GM23248 (cell line): ENCODE measurements around the gene ENTPD3.

Source experiments
- EZH2 ChIP-seq: fragments of 200-600 bp; sonication (generic); IDR thresholded peaks from 2 replicates; pipeline ENCODE4 v1.6.1; 2018; ENCODE audit warnings: antibody characterized with exemption, mild to moderate bottlenecking; ENCODE audit not compliant: insufficient read depth, poor library complexity, severe bottlenecking
- EZH2phosphoT487 ChIP-seq: fragments of 200-600 bp; sonication (generic); IDR thresholded peaks from 2 replicates; pipeline ENCODE4 v1.6.1; 2018; ENCODE audit warnings: antibody characterized with exemption, moderate library complexity, mild to moderate bottlenecking, low read depth; ENCODE audit not compliant: insufficient read depth

- TF ChIP-seq EZH2 (no peak), EZH2phosphoT487 (no peak)
Observed at GRCh38 chr3:40369716-40370115, 17.3 kb upstream of the ENTPD3 start.
